Ramos (cell line): ENCODE results near the gene MAN1C1.

ENCODE experiments used
- in situ Hi-C: fragments of 300-500 bp; cut with MboI; formaldehyde crosslinking; loops from one replicate; pipeline ENCODE4 v1.14.3; 2022; ENCODE audit warnings: low sequenced_read_pairs; ENCODE audit not compliant: unreplicated experiment

The MAN1C1 gene

DNA sequence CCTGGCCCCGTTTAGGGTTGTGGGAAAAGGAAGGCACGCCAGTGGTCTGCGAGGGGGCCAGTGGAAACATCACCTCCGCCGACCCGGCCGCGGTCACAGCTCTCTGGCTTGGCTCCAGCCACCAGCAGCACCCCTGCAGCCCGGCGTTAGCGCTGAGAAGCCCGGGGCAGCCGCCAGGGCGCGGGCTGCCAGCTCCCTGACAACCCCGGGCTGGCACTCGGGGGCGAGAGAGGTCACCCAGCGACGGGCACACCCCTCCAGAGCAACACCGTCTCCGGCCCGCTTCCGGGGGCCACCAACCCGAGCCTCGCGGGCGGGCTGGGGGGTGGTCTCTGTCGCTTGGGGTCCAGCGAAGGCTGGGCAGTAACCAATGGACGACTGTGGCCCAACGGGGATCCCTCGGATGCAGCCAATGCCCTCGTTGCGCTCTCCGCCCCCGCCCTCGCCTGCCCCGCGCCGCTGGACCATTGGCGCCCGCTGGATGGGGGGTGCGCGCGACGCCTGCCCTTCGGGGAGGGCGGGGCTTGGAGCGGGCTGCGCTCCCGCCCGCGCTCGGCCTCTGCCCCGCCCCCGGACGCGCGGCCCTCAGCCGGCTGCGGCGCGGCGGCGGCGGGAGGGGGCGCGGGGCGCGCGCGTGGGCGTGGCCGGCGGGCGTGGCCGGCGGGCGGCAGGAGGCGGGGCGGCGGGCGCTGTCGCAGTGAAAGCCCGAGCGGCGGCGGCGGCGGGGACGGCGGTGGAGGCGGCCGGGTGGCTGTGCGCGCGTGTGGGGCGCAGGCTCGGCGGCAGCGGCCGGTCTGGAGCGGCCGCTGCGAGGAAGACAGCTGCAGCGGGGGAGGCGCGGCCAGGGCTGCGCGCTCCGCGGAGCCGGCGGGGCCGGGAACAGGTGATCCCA is at the start of gene MAN1C1:
Gene MAN1C1, plus strand, starts transcription at position 697 of the 892 bp plus-strand sequence. CDS start 1,007 bp downstream, outside the sequence.
- in situ Hi-C loops = no loop called here

DNA sequence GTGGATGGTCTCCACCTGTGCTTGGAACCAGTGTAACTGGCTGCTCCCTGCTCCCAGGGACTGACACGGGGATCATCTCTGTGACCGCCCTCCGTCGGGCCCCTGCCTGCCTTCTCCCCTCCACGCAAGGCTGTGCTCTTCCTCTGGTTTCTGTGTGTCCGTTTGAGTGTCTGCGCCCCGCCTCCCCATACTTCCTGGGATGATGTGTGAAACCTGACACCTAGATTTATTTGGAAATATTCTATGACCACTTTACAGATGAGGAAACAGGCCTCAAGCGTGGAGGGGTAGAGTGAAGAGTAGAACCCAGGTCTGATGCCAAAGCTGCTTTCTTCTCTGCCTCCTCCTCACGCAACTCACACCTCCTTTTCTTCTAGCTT is 48.9 kb upstream of the MAN1C1 start:
- in situ Hi-C loops = no loop called here

DNA sequence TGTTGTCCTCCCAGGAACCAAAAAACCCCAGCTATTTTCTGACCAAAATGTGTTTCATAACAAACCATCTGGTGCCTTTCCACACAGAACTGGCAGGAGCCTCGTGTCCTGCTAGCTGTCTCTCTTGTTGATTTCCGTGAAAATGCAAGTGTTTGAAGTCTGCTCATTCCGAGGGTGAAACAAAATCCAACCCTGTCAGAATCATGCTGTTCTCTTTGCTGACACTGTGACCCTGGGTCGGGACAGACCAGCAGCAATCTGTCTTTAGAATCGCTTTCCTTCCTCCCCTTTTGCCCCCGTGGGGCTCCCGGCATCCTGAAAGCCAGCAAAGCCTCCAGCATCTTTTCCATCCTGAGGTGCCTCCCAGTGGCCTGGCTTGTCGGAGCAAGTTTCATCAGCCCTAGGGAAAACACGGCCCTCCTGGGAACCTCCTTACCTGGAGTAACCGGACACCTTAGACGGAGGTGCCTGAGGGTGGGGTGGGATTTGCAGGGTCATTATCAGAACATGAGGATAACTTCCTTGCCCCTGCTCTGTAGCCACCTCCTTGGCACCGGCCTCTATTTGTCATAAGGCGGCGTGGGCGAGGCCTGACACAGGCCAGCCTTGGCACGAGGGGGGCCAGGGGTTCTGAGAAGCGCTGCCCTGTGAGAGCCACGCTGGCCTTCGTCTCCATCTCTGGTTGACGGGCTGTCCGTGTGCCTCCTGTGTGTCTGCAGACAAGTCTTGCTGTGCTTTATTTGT is 48.3 kb upstream of the MAN1C1 start:
- in situ Hi-C loops = no loop called here

DNA sequence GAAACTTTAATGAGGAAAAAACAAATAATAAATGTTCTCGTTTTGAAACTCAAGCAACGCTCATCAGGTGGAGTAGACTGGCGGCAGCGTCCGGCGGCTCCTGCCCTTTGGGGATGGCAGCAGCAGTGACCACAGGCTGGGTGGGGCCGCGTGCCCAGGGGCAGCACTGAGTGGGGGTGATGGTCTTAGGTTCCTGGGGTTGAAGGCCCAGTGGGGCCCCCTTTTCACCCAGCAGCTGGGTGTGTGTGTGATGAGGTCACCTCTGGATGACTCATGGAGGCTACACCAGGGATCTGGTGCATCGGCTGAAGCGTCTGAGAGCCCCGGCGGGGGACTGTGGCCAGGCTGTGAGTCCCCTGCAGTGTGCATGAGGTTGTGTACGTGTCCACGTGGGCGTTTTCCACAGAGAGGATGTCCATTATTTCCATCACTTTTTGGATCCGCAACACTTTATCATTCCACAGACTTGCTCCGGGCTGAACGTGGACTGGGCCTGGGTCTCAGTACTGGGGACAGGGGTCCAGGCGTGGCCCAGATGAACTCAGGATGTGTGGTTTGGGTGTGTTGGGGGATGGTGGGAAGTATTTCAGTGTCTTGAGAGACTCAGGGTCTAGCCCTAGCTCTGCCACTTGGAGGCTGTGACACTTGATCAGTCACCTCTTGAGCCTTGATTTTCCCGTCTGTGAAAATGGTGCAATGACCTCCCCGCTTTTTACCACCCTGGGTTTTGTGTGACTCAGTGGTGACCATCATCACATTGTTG is 47.6 kb upstream of the MAN1C1 start:
- in situ Hi-C loops = no loop called here

DNA sequence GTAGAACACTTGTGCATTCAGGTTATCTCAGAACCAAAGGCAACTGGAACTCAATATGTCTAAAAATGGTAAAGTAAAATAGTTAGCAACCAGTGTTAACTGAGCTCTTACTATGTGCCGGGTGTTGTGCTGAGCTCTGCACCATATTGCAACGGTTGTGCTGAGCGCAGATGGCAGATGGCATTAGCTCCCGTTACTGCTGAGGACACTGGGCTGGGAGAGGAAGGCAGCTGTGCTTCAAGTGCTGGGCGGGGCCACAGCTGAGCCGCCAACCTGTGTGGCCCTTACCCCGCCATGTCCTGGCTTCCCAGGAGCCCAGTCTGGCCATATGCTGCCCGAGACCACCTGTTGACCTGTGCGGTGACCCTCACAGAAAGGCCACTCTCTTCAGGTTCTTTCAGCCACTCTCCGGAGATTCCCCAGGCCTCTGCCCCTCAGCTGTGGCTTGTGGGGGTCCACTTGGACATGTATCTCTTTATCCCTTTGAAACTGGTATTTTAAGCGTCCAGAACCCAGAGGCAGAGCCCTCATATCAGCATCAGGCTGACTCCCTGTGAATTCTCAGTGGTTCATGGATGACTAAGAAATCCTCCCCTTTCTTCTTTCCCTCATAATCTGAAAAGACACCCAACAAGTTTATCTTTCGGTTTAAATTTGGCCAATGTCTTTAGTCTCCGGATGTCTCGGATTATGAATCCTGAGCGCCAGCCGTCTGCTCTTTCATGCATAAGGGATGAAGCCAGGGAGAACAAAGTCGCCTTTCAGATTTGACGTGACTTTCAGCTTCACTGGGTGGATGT is 46.8 kb upstream of the MAN1C1 start:
- in situ Hi-C loops = no loop called here

DNA sequence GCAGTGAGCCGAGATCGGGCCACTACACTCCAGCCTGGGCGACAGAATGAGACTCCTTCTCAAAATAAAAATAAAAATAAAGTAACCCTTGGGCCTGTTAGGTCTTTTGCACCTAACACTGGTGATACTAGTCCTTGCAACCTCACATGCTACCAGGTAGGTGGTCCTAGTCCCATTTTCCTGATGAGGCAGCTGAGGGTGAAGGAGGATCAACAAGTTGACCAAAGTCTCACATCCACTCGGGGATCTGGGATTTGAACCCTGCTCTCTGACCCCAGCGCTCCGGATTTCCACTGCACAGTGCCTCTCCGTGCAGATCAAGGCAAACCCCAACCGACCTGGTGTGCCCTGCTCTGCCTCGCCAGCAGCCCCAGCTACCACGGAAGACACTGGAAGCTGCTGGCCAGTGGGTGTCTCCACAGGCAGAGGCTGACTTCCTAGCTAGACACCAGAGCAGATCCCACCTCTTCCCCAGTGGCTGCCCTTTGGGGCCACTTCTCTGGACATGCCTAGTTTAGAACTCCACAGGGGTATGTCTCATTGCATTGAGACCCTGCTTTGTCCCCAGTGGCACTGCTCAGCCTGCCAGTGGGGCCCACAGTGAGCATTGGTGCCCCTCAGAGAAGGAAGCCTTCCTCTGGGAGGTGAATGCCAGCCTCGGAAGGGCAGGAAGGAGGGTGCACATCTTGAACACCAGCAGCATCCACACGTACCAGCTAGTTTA is 45.6 kb upstream of the MAN1C1 start:
- in situ Hi-C loops = no loop called here

DNA sequence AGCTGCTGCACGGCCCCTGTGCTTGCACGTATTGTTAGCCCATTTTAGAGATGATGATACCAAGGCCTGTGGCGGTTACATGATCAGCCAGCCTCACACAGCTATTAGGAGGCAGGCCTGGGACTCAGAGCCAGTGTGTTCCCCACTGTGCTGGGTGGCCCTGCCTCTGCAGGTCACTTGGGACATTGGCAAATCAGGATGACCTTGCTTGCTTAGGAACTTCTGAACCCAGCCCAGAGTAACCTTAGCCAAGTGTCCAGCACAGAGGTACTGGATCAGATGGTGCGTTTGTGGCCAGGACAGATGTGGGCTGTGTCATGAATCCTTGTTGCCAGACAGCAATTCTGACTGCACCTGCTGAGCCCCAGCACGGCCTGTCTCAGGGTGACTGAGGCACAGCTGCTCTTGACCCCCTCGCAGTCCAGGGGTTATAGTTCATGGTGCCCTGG is 45.0 kb upstream of the MAN1C1 start:
- in situ Hi-C loops = no loop called here

DNA sequence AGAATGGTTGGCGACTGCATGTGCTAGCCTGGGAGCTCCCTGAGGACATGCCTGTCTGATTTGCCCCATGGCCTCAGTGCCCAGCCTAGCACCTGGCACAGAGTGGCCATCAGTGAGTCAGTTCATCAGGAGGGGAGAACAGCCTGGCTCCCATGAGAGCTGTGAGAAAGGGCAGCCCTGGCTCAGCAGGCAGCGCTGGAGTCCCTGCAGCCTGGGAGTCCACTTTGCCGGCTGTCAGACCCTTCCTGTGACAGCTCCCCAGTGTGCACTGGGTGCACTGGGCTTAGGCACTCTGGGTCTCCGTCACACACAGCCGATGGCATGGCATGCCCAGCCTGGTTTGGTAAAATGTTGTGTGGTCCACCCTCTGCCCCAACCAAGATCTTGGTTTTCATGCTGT is 44.5 kb upstream of the MAN1C1 start:
- in situ Hi-C loops = no loop called here

DNA sequence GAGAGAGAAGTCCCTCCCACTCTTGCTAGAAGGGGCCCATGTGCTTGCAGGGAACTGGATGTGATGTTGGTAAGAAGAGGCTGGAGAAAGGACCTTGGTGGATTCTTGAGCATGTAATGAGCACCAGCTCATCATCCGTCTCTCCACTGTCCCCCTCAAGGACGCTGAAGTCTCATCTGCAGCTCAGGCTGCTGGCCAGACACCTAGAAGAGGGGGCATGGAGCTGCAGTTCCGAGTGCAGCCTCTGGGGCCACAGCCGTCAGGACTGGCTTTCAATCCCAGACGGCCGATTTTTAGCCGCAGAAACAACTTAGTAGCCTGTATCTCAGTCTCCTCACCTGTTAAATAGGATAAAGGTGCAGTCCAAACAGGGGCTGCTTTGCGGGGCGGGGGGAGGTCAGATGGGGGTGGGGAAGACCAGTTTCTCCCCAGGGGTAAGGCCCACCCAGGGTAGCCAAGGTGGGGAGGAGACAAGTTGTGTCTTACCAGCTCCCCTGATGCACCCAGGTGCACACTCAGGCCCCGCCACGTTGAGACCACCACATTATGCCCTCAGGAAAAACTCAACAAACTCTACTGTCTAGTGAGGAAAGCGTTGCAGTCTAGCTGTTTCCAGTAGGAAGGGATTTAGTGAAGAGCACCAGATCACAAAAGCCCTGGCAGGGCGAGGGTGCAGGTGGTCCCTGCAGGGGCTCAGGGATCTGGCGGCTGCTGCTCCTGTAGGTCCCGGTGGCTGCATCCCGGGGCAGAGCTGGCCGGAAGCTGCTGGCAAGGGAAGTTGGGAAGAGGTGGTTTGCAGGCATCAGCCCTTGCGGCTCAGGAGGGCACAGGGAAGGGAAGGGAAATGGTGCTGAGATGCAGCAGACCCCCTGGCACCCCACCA is 43.6 kb upstream of the MAN1C1 start:
- in situ Hi-C loops = no loop called here

DNA sequence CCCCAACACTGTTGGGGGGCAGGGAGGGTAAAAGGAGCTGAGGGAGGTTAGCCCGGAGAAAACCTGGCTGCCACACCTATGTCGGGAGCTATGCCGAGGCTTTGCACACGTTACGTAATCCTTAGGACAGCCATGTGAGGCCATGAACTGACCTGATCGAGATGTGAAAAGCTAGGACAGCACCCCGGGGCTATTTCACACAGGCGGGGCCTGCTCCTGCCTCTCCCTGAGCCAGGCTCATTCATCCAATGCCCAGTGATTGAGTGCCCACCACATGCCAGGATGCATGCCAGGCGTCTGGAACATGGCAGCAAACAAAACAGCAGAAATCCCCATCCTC is 43.0 kb upstream of the MAN1C1 start:
- in situ Hi-C loops = no loop called here

DNA sequence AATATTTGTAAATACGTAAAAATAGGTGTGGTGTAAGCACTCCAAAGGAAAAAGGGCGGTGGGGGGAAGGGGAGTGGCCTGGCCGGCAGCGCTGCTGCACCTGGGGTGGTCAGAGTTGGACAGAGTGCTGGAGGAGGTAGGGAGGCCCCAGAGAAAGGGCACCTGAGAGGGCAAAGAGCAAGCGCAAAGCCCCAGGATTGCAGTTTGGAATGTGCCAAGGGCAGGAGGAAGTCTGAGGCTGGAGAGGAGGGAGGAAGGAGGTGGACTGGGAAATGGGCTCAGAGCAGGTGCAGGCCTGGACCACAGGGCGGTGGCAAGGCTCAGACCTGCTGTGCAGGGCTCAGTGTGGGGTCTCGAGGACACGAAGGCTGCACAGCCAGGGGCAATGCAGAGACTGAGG is 42.6 kb upstream of the MAN1C1 start:
- in situ Hi-C loops = no loop called here

DNA sequence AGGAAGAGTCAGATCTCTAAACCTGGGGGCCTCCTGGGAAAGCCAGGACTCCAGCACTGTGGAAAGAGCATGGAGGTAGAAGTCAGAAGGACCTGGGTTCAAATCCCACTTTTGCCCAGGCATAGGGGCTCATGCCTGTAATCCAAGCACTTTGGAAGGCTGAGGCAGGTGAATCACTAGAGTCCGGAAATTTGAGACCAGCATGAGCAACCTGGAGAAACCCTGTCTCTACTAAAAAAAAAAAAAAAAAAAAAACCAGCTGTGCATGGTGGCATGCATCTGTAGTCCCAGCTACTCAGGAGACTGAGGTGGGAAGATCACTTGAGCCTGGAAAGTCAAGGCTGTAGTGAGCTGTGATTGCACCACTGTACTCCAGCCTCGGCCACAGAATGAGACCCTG is 41.4 kb upstream of the MAN1C1 start:
- in situ Hi-C loops = no loop called here

DNA sequence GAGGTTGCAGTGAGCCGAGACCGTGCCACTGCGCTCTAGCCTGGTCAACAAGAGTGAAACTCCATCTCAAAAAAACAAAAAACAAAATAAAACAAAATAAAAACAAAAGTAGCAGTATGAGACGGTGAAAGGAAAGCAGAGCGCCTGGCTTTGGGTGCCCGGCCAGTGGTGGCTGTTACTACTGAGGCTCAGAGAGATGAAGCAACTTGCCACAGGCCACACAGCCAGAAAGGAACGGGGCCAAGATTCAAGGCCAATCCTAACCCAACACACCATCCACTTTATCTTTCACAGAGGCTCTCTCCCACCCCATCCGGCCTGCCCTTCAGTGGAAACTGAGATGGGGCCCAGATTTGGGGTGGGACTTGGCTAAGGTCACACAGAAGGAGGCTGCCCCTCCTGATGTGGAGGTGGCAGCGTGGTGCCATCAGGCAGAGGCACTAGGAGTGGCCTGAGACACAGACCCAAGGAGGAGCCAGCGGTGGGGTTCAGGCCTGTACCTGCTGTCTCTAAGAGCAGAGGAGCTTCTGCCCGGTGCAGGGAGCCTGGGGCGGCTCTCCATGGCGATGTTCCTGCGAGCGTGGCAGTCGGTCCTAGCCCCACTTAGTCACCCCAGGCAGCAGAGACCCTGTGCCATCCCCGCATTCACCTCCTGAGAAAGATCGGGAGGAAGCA is 40.0 kb upstream of the MAN1C1 start:
- in situ Hi-C loops = no loop called here

DNA sequence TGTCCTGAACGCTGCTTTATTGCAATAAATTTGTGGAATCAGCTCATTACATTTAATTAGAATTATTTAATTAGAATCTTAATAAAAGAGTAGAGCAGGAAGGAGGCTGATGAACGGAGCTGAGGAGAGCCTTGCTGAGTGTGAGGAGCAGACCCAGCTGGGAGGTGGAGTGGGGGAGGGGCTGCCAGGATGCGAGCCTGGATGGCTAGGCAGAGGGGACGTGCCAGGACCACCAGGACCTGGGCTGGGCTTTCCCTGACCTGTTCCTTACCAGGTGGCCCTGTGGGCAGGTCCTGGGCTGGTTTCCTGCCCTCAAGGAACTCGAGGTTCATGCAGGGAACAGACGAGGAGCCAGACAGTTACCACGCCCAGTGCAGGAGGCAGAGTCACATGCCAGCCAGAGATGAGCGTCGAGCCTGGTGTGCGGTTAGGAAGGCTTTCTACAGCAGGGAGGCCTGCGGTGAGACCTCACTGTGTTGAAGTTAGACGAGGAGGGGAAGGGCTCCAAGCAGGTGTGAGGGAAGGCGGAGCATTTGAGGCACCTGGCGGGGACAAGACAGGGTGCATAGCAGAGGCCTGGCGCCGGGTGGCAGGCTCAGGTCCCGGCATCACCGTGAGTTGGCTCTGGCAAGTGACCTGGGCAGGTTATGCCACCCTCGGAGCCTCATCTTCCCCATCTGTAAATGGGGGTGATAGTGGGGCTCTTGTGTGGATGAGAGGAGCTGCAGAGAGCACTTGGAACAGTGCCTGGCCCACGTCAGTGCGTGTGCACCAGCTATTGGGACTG is 39.3 kb upstream of the MAN1C1 start:
- in situ Hi-C loops = no loop called here

DNA sequence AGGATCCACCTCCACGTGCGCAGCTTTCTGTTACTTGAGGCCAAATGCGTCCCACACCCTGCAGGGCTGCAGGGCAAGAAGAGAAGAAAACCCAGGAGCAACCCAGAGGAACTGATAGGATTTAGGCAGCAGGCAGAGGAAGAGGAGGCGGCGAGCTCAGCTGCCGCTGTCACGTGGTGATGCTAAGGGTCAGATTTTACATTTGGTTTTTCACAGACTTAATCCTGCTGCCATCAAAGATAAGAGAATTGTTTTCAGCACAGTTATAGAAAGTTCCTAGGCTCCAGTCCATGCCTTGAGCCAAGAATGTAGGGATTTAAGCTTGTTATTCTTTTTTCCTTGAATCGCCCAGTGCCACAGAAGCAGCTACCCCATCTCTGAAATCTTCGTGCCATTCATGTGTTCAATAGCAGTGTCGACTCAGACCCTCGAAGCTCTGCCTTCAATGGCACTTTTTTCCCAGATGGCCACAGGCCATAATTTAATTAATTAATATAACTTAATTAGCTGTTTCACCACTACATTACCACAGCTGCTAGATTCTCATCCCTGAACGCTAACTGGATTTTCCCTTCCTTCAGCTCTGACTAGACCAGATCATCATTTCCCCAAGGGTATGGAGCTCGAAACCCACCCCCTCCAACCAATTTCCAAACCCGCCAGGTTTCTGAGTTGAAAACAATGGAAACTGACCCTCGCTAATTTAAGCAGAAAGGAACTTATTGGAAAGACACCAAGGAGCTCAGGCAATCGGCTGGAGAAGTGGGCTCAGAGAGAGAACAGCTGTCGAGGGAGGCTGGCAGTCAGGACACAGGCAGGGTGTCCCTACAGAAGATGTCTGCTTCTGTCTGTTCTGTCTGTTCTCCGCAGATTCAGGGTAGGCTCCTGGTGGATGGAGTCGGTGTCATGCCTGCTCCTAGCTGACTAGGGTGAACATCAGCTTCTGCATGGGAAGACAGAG is 37.0 kb upstream of the MAN1C1 start:
- in situ Hi-C loops = no loop called here

DNA sequence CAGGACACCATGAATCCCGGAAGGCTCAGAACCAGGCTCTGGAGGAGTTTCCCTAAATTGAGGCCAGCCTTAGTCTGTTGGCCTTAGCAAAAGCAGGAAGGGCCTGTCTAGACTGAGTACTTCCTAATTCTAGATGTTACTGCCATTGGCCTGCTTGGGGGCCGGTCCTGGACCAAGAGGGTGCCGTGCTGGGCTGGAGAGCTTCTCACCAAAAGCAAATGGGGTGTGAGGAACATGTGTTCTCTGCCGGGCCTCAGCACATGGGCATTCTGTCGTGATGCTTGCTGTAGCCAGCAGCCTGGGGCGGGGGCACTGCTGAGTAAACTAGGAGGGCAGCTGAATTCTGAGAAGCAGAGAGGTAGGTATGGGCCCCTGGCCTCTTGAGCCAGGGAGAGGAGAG is 35.7 kb upstream of the MAN1C1 start:
- in situ Hi-C loops = no loop called here
